ENCODE results near the gene DHX30.
A peak's percentile ranks its signal among the peaks of the same experiment; 100 is the strongest.

The DHX30 gene

GRCh38 chr3:47804577-47804976 is 1.6 kb downstream of the DHX30 start:
- no peak for DNase-seq

GRCh38 chr3:47813551-47814177 is 10.7 kb downstream of the DHX30 start:
- no peak for DNase-seq

- DNase-seq = no peak
Measured at GRCh38 chr3:47817609-47818008, 14.7 kb downstream of the DHX30 start.

- DNase-seq = peak; percentile 74
Measured at GRCh38 chr3:47824541-47825473, 21.9 kb downstream of the DHX30 start.

GRCh38 chr3:47825590-47825989 is 22.7 kb downstream of the DHX30 start:
- no peak for DNase-seq

- peak; percentile 87 for DNase-seq
Measured at GRCh38 chr3:47829482-47829881, 26.5 kb downstream of the DHX30 start.

GRCh38 chr3:47836986-47837385 is 34.0 kb downstream of the DHX30 start:
- no peak for DNase-seq

- DNase-seq = no peak
Measured at GRCh38 chr3:47838503-47838902, 35.6 kb downstream of the DHX30 start.

GRCh38 chr3:47841786-47842349 is 38.9 kb downstream of the DHX30 start:
- no peak for DNase-seq

GRCh38 chr3:47846186-47846879 is 43.4 kb downstream of the DHX30 start:
- DNase-seq = no peak

- no peak for DNase-seq
Measured at GRCh38 chr3:47846880-47847248, 43.9 kb downstream of the DHX30 start.

- DNase-seq = no peak
Measured at GRCh38 chr3:47847260-47847659, 44.3 kb downstream of the DHX30 start.

GRCh38 chr3:47847801-47848518 is 45.0 kb downstream of the DHX30 start:
- no peak for DNase-seq

GRCh38 chr3:47848599-47849117 is 45.7 kb downstream of the DHX30 start:
- DNase-seq = no peak

GRCh38 chr3:47849186-47849698 is 46.3 kb downstream of the DHX30 start:
- no peak for DNase-seq

GRCh38 chr3:47849699-47850563 is 47.0 kb downstream of the DHX30 start:
- peak; percentile 30 for DNase-seq

- no peak for DNase-seq
Measured at GRCh38 chr3:47850564-47851410, 47.8 kb downstream of the DHX30 start.

- no peak for DNase-seq
Measured at GRCh38 chr3:47851888-47852603, 49.1 kb downstream of the DHX30 start.

Measured in MV-4-11 (cell line).